Esophagus squamous epithelium (tissue), 5 donors: ENCODE measurements around the gene DZIP1L. TPM values are rescaled to one million over a fixed set of nuclear protein-coding genes. Genes with fewer than 3 reads are reported as not detected.

Experiments used
- DNase-seq: peaks from one replicate; lab custom pipeline; 2025; lab: John Stamatoyannopoulos, UW
- H3K27ac ChIP-seq, 4 donors: fragments of 200-600 bp; sonication (generic); one replicate each; pipeline ENCODE4 v1.5.1; 2016 to 2019; ENCODE audit warnings: mild to moderate bottlenecking in 1 of 4
- H3K27me3 ChIP-seq, 4 donors: fragments of 200-600 bp; sonication (generic); 1 replicate in 3 of 4; 2 replicates in 1 of 4; pipeline versions ENCODE4 v1.5.1 to v1.6.0; 2017 to 2021; ENCODE audit warnings: antibody characterized with exemption in 1 of 4
- H3K36me3 ChIP-seq, 3 donors: fragments of 200-600 bp; sonication (generic); one replicate each; pipeline ENCODE4 v1.5.1; 2016 to 2019
- H3K4me1 ChIP-seq, 3 donors: fragments of 200-600 bp; sonication (generic); one replicate each; pipeline ENCODE4 v1.5.1; 2017 to 2019
- H3K4me3 ChIP-seq, 4 donors: fragments of 200-600 bp; sonication (generic); 1 replicate in 3 of 4; 2 replicates in 1 of 4; pipeline ENCODE4 v1.5.1; 2016 to 2019; ENCODE audit warnings: mild to moderate bottlenecking in 2 of 4, moderate library complexity in 1 of 4
- H3K9me3 ChIP-seq, 3 donors: fragments of 200-600 bp; sonication (generic); one replicate each; pipeline ENCODE4 v1.5.1; 2016 to 2019
- CTCF ChIP-seq, 6 experiments: fragments of 450-650 bp in 4 of 6; fragments of 200-600 bp in 2 of 6; sonication (generic) in 2 of 6; IDR thresholded peaks; one replicate each; pipeline ENCODE4 v1.5.1; 2016 to 2019; ENCODE audit warnings: antibody characterized with exemption in 6 of 6, mild to moderate bottlenecking in 4 of 6, moderate library complexity in 4 of 6
- POLR2A ChIP-seq, 4 donors: fragments of 450-650 bp; IDR thresholded peaks; one replicate each; pipeline ENCODE4 v1.6.1; 2017; ENCODE audit warnings: antibody characterized with exemption in 4 of 4, mild to moderate bottlenecking in 4 of 4, moderate library complexity in 3 of 4
- WGBS, 2 donors: methylation state at CpG; one replicate each; pipeline ENCODE4 v1.1.5; 2018; 5-methylcytosine and 5-hydroxymethylcytosine counted together
- intact Hi-C: fragments of 100-400 bp; cut with DNase I; formaldehyde crosslinking; loops from one replicate; pipeline ENCODE4 v1.15.0; 2022
- total RNA-seq, 4 donors: library from RNA; depleted of rRNA; stranded (reverse); fragments of >200 nt; gene quantifications; one replicate each; pipeline ENCODE4 v1.1.0, GENCODE V29; 2016
- donor health status: DM: yes; HTN: yes; CAD: no.

DZIP1L gene
- total RNA-seq, 4 donors from 2014 or later = 1.7 to 17.4 (median 5.0) TPM

- peaks cover 0 to 91% (median 0%) of the 10 kb centered on the region in 3 donors for H3K36me3 ChIP-seq
- peak; percentile 10 for DNase-seq
- intact Hi-C loops = loop anchor here (5.0 kb wide), 1 partner anchor 49 kb away; the partner anchor contains the start of gene DZIP1L
- H3K4me3 ChIP-seq = no peak overlapping the region
- H3K27ac ChIP-seq = no peak overlapping the region
- H3K27me3 ChIP-seq = no peaks in the 10 kb centered on the region
- no peaks in the 10 kb centered on the region for H3K4me1 ChIP-seq
- WGBS, 2 donors = 35 to 36% methylated on average over 9 of the region's 14 CpGs
- no peaks in the 10 kb centered on the region for H3K9me3 ChIP-seq
- TF ChIP-seq CTCF (IDR thresholded peaks at IDR 0.05) (peak; percentile 78 to 98 (median 96)), POLR2A (IDR thresholded peaks at IDR 0.05) (no peak)
These were observed 46.7 kb downstream of the DZIP1L start for GRCh38 chr3:138068579-138069174.

- no peak overlapping the region for H3K27ac ChIP-seq
- intact Hi-C loops = loop anchor here (5.0 kb wide), 1 partner anchor 49 kb away; the partner anchor contains the start of gene DZIP1L
- WGBS, 2 donors = 67 to 76% methylated on average over 6 of the region's 8 CpGs
- no peaks in the 10 kb centered on the region for H3K27me3 ChIP-seq
- no peak for DNase-seq
- no peaks in the 10 kb centered on the region for H3K4me1 ChIP-seq
- H3K4me3 ChIP-seq = no peak overlapping the region
- peaks cover 0 to 92% (median 4%) of the 10 kb centered on the region in 3 donors for H3K36me3 ChIP-seq
- H3K9me3 ChIP-seq = no peaks in the 10 kb centered on the region
- TF ChIP-seq POLR2A (IDR thresholded peaks at IDR 0.05) (no peak), CTCF (IDR thresholded peaks at IDR 0.05) (no peak)
These were observed 47.4 kb downstream of the DZIP1L start for GRCh38 chr3:138068046-138068445.

GRCh38 chr3:138066972-138067371 is 48.4 kb downstream of the DZIP1L start:
- DNase-seq = no peak
- no peaks in the 10 kb centered on the region for H3K9me3 ChIP-seq
- WGBS, 2 donors = 83 to 100% methylated on average over 2 to 3 of the region's 3 CpGs
- TF ChIP-seq CTCF (IDR thresholded peaks at IDR 0.05) = no peak
- TF ChIP-seq POLR2A (IDR thresholded peaks at IDR 0.05) = no peak
- H3K27ac ChIP-seq = no peak overlapping the region
- no peaks in the 10 kb centered on the region for H3K27me3 ChIP-seq
- intact Hi-C loops = loop anchor here (5.0 kb wide), 1 partner anchor 50 kb away; the partner anchor contains the start of gene DZIP1L
- no peaks in the 10 kb centered on the region for H3K4me1 ChIP-seq
- H3K4me3 ChIP-seq = no peak overlapping the region
- peaks cover 0 to 93% (median 4%) of the 10 kb centered on the region in 3 donors for H3K36me3 ChIP-seq

GRCh38 chr3:138066383-138066782 is 49.0 kb downstream of the DZIP1L start:
- H3K36me3 ChIP-seq = peaks cover 0 to 91% (median 4%) of the 10 kb centered on the region in 3 donors
- H3K4me1 ChIP-seq = no peaks in the 10 kb centered on the region
- no peaks in the 10 kb centered on the region for H3K9me3 ChIP-seq
- H3K27me3 ChIP-seq = no peaks in the 10 kb centered on the region
- no peak overlapping the region for H3K4me3 ChIP-seq
- no peak for DNase-seq
- no peak overlapping the region for H3K27ac ChIP-seq
- WGBS, 2 donors = 76 to 91% methylated on average over 1 to 6 of the region's 8 CpGs
- TF ChIP-seq CTCF (IDR thresholded peaks at IDR 0.05) = no peak
- no peak for TF ChIP-seq POLR2A (IDR thresholded peaks at IDR 0.05)
- intact Hi-C loops = loop anchor here (5.0 kb wide), 1 partner anchor 51 kb away; the partner anchor contains the start of gene DZIP1L

GRCh38 chr3:138065949-138066348 is 49.5 kb downstream of the DZIP1L start:
- H3K27me3 ChIP-seq = no peaks in the 10 kb centered on the region
- 80 to 91% methylated on average over 2 of the region's 2 CpGs for WGBS, 2 donors
- no peak overlapping the region for H3K4me3 ChIP-seq
- H3K9me3 ChIP-seq = no peaks in the 10 kb centered on the region
- no peak overlapping the region for H3K27ac ChIP-seq
- intact Hi-C loops = loop anchor here (5.0 kb wide), 1 partner anchor 51 kb away; the partner anchor contains the start of gene DZIP1L
- no peaks in the 10 kb centered on the region for H3K4me1 ChIP-seq
- TF ChIP-seq POLR2A (IDR thresholded peaks at IDR 0.05) = no peak
- TF ChIP-seq CTCF (IDR thresholded peaks at IDR 0.05) = no peak
- H3K36me3 ChIP-seq = peaks cover 0 to 87% (median 4%) of the 10 kb centered on the region in 3 donors
- DNase-seq = no peak
